Activated naive CD8-positive, alpha-beta T cell (primary cell): Measurements from ENCODE around the gene MORC1.

Source experiments
- H3K27ac Mint-ChIP-seq: one replicate; pipeline ENCODE4 v1.8.0; 2021; ENCODE audit warnings: mixed read lengths
- H3K27me3 Mint-ChIP-seq: one replicate; pipeline ENCODE4 v1.8.0; 2021; ENCODE audit warnings: mixed read lengths
- H3K36me3 Mint-ChIP-seq: one replicate; pipeline ENCODE4 v1.8.0; 2021; ENCODE audit warnings: mixed read lengths
- H3K4me1 Mint-ChIP-seq: one replicate; pipeline ENCODE4 v1.8.0; 2021; ENCODE audit warnings: low read depth, mixed read lengths
- H3K4me3 Mint-ChIP-seq: one replicate; pipeline ENCODE4 v1.8.0; 2021; ENCODE audit warnings: mild to moderate bottlenecking, mixed read lengths
- H3K9me3 Mint-ChIP-seq: one replicate; pipeline ENCODE4 v1.8.0; 2021; ENCODE audit warnings: low read depth, mixed read lengths

Gene MORC1

GRCh38 chr3:109127553-109127952, 9.6 kb upstream of the MORC1 start:
- Mint-ChIP-seq H3K4me3 (no peak overlapping the region), H3K27ac (no peak overlapping the region), H3K36me3 (no peaks in the 10 kb centered on the region), H3K27me3 (no peaks in the 10 kb centered on the region), H3K9me3 (peaks cover 3% of the 10 kb centered on the region), H3K4me1 (no peaks in the 10 kb centered on the region)

GRCh38 chr3:109125902-109126301, 8.0 kb upstream of the MORC1 start:
- no peak overlapping the region for H3K4me3 Mint-ChIP-seq
- H3K4me1 Mint-ChIP-seq: no peaks in the 10 kb centered on the region
- H3K27ac Mint-ChIP-seq: no peak overlapping the region
- H3K36me3 Mint-ChIP-seq: no peaks in the 10 kb centered on the region
- H3K9me3 Mint-ChIP-seq: peaks cover 6% of the 10 kb centered on the region
- H3K27me3 Mint-ChIP-seq: no peaks in the 10 kb centered on the region

- Mint-ChIP-seq H3K9me3 (peaks cover 6% of the 10 kb centered on the region), H3K36me3 (no peaks in the 10 kb centered on the region), H3K4me1 (no peaks in the 10 kb centered on the region), H3K27me3 (no peaks in the 10 kb centered on the region), H3K27ac (no peak overlapping the region), H3K4me3 (no peak overlapping the region)
These were observed 4.8 kb upstream of the MORC1 start for GRCh38 chr3:109122690-109123089.

GRCh38 chr3:109118584-109118983, 650 bp upstream of the MORC1 start:
- Mint-ChIP-seq H3K36me3 (no peaks in the 10 kb centered on the region), H3K4me3 (no peak overlapping the region), H3K27ac (no peak overlapping the region), H3K4me1 (no peaks in the 10 kb centered on the region), H3K9me3 (peaks cover 6% of the 10 kb centered on the region), H3K27me3 (no peaks in the 10 kb centered on the region)

GRCh38 chr3:109116031-109116430, 1.9 kb downstream of the MORC1 start:
- Mint-ChIP-seq H3K36me3 (no peaks in the 10 kb centered on the region), H3K4me1 (no peaks in the 10 kb centered on the region), H3K4me3 (no peak overlapping the region), H3K27me3 (peaks cover 2% of the 10 kb centered on the region), H3K27ac (no peak overlapping the region), H3K9me3 (no peaks in the 10 kb centered on the region)

- H3K27ac Mint-ChIP-seq: no peak overlapping the region
- peaks cover 2% of the 10 kb centered on the region for H3K27me3 Mint-ChIP-seq
- H3K36me3 Mint-ChIP-seq: no peaks in the 10 kb centered on the region
- H3K4me1 Mint-ChIP-seq: no peaks in the 10 kb centered on the region
- H3K4me3 Mint-ChIP-seq: no peak overlapping the region
- H3K9me3 Mint-ChIP-seq: no peaks in the 10 kb centered on the region
These were observed 2.5 kb downstream of the MORC1 start for GRCh38 chr3:109115451-109115850.

GRCh38 chr3:109114746-109115145, 3.2 kb downstream of the MORC1 start:
- H3K9me3 Mint-ChIP-seq: no peaks in the 10 kb centered on the region
- H3K4me3 Mint-ChIP-seq: no peak overlapping the region
- H3K4me1 Mint-ChIP-seq: no peaks in the 10 kb centered on the region
- peaks cover 2% of the 10 kb centered on the region for H3K27me3 Mint-ChIP-seq
- H3K36me3 Mint-ChIP-seq: no peaks in the 10 kb centered on the region
- H3K27ac Mint-ChIP-seq: no peak overlapping the region

GRCh38 chr3:109112946-109113760, 4.8 kb downstream of the MORC1 start:
- no peak overlapping the region for H3K4me3 Mint-ChIP-seq
- no peaks in the 10 kb centered on the region for H3K36me3 Mint-ChIP-seq
- no peak overlapping the region for H3K27ac Mint-ChIP-seq
- H3K9me3 Mint-ChIP-seq: no peaks in the 10 kb centered on the region
- H3K4me1 Mint-ChIP-seq: no peaks in the 10 kb centered on the region
- peaks cover 2% of the 10 kb centered on the region for H3K27me3 Mint-ChIP-seq

GRCh38 chr3:109109574-109109973, 8.4 kb downstream of the MORC1 start:
- Mint-ChIP-seq H3K4me3 (no peak overlapping the region), H3K27me3 (peaks cover 12% of the 10 kb centered on the region), H3K27ac (no peak overlapping the region), H3K4me1 (no peaks in the 10 kb centered on the region), H3K9me3 (no peaks in the 10 kb centered on the region), H3K36me3 (no peaks in the 10 kb centered on the region)

GRCh38 chr3:109098079-109098644, 19.8 kb downstream of the MORC1 start:
- H3K36me3 Mint-ChIP-seq: no peaks in the 10 kb centered on the region
- no peaks in the 10 kb centered on the region for H3K9me3 Mint-ChIP-seq
- no peak overlapping the region for H3K27ac Mint-ChIP-seq

GRCh38 chr3:109095166-109095565, 22.8 kb downstream of the MORC1 start:
- Mint-ChIP-seq H3K9me3 (no peaks in the 10 kb centered on the region), H3K36me3 (no peaks in the 10 kb centered on the region), H3K4me1 (no peaks in the 10 kb centered on the region), H3K27me3 (no peaks in the 10 kb centered on the region), H3K4me3 (no peak overlapping the region), H3K27ac (no peak overlapping the region)

More at GRCh38 chr3:109098079-109098644, 19.8 kb downstream of the MORC1 start:
- H3K4me1 Mint-ChIP-seq: no peaks in the 10 kb centered on the region
- no peaks in the 10 kb centered on the region for H3K27me3 Mint-ChIP-seq
- no peak overlapping the region for H3K4me3 Mint-ChIP-seq

- Mint-ChIP-seq H3K4me1 (no peaks in the 10 kb centered on the region), H3K9me3 (peaks cover 3% of the 10 kb centered on the region), H3K4me3 (no peak overlapping the region), H3K36me3 (no peaks in the 10 kb centered on the region), H3K27me3 (peaks cover 5% of the 10 kb centered on the region), H3K27ac (no peak overlapping the region)
These were observed 24.4 kb downstream of the MORC1 start for GRCh38 chr3:109093561-109093960.

- H3K9me3 Mint-ChIP-seq: peaks cover 7% of the 10 kb centered on the region
- no peak overlapping the region for H3K4me3 Mint-ChIP-seq
- no peaks in the 10 kb centered on the region for H3K4me1 Mint-ChIP-seq
- no peak overlapping the region for H3K27ac Mint-ChIP-seq
- no peaks in the 10 kb centered on the region for H3K36me3 Mint-ChIP-seq
- H3K27me3 Mint-ChIP-seq: peaks cover 5% of the 10 kb centered on the region
These were observed 26.1 kb downstream of the MORC1 start for GRCh38 chr3:109091846-109092245.

- no peak overlapping the region for H3K4me3 Mint-ChIP-seq
- no peak overlapping the region for H3K27ac Mint-ChIP-seq
- H3K36me3 Mint-ChIP-seq: no peaks in the 10 kb centered on the region
- peaks cover 7% of the 10 kb centered on the region for H3K9me3 Mint-ChIP-seq
- no peaks in the 10 kb centered on the region for H3K4me1 Mint-ChIP-seq
- H3K27me3 Mint-ChIP-seq: peaks cover 16% of the 10 kb centered on the region
These were observed 28.7 kb downstream of the MORC1 start for GRCh38 chr3:109089265-109089664.

GRCh38 chr3:109081746-109082510, 36.0 kb downstream of the MORC1 start:
- H3K4me1 Mint-ChIP-seq: no peaks in the 10 kb centered on the region
- no peak overlapping the region for H3K4me3 Mint-ChIP-seq
- peaks cover 17% of the 10 kb centered on the region for H3K27me3 Mint-ChIP-seq
- no peak overlapping the region for H3K27ac Mint-ChIP-seq
- no peaks in the 10 kb centered on the region for H3K36me3 Mint-ChIP-seq
- peaks cover 5% of the 10 kb centered on the region for H3K9me3 Mint-ChIP-seq
